Activated naive CD4-positive, alpha-beta T cell treated with Interleukin-2 at 50 U/mL for 16 hours (primary cell): Measurements from ENCODE around the gene LRRC45.

Experiments used
- DNase-seq: peaks from one replicate; pipeline ENCODE4 v3.0.0-alpha.2; 2020

The LRRC45 gene

DNA sequence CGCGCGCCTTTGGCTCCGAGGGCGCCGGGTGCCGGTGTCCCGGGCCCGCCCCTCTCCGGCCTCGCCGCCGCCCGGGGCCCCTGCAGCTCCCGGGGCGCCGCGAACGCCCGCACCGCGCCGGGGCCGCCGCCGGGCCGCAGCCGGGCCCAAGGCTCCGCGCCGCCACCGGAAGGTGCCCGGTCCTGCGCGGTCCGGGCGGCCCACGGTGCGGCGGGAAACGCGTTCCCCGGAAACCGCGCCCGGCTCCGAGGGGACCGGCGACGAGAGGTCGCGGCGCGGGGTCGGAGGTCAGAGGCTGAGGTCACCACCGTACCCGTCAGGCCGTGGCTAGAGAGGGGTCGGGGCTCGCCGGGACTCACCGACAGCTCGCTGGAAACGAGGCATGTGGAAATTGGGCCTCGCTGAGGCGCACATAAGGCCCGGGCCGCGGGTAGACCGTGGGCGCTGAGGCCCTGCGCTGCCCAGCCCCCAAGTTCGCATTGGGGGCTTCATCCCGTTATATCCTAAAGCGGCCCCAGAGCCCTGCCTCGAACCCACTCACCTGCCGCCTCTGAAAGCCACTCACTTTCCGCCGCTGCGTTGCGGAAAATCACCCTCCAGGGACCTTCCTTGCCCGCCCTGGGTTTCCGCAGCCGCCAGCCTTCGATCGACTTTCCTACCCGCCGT, 42.7 kb downstream of the LRRC45 start, which contains the start of gene DUS1L:
DUS1L (minus strand) TSS at position 167 of the 666 bp plus-strand sequence. CDS start 745 bp downstream, outside the sequence.
- DNase-seq: peak; percentile 72

DNA sequence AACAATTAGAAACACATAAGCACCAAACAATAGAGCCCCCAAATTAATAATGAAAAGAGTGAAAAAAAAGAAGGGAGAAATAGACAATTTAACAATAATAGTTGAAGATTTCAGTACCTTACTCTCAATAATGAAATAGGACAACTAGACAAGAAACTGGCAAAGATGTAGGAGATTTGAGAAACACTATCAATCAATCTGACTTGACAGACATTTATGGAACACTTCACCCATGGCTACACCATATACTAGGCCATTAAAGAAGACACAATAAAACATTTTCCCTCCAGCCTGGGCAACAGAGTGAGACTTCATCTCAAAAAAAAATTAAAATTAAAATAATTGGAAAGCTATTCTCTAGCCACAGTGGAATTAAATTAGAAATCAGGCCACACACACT, 47.5 kb downstream of the LRRC45 start:
- no peak for DNase-seq

DNA sequence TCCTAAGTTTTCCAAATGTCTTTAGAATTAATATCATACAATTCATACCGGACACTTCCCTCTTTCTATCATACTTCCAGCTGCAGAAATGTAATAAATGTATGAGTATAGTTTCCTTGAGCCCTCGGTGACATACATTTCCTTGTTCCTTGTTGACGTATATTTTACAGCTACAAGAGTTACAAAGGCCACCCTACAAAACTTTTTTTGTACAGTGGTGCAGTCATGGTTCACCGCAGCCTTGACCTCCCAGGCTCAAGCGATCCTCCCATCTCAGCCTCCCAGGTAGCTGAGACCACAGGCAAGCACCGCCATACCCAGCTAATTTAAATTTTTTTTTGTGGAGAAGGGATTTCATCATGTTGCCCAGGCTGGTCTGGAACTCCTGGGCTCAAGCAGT, 49.7 kb downstream of the LRRC45 start:
- DNase-seq: no peak

DNA sequence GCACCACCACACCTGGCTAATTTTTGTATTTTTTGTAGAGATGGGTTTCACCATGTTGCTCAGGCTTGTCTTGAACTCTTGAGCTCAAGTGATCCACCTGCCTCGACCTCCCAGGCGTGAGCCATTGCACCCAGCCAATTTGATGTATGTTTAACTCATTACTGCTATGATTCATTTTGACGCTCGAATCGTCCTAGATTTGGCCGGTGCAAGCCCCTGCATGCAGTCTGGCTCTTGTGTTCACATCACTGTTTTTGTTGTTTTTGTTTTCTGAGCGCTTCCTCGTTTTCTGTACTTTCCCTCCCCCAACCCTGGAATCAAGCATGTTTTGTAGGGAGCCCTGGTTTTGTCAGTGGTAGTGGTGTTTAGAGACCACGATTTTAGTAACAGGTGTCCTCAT, 50.3 kb downstream of the LRRC45 start:
- no peak for DNase-seq

DNA sequence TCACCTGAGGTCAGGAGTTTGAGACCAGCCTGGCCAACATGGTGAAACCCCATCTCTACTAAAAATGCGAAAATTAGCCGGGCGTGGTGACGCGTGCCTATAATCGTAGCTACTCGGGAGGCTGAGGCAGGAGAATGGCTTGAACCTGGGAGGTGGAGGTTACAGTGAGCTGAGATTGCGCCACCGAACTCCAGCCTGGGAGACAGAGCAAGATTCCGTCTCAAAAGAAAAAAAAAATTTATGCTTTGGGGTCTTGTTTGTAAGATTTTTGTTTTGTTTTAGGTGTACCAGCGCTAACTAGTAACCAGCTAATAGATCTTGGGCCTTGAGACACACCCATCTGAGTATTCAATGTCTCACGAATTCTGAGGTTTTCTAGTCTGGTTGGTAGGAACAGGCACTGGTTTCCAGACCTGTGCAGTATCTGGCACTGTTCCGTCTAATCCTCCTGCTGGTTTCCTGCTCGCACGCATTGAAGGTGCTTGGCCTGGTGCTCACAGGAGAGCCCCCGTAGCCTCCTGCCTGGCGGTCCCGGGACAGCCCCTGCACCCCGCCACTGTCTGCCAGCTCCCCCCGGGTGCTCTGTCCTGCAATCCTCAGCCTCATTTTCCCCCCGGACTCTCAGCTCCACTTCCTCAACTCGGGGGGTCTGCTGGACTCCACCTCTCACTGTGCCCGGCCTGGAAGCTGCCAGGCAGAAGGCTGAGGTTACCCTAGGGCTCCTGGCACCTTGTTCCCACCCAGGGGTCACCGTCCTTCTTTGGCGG, 53.1 kb downstream of the LRRC45 start:
- DNase-seq: no peak

DNA sequence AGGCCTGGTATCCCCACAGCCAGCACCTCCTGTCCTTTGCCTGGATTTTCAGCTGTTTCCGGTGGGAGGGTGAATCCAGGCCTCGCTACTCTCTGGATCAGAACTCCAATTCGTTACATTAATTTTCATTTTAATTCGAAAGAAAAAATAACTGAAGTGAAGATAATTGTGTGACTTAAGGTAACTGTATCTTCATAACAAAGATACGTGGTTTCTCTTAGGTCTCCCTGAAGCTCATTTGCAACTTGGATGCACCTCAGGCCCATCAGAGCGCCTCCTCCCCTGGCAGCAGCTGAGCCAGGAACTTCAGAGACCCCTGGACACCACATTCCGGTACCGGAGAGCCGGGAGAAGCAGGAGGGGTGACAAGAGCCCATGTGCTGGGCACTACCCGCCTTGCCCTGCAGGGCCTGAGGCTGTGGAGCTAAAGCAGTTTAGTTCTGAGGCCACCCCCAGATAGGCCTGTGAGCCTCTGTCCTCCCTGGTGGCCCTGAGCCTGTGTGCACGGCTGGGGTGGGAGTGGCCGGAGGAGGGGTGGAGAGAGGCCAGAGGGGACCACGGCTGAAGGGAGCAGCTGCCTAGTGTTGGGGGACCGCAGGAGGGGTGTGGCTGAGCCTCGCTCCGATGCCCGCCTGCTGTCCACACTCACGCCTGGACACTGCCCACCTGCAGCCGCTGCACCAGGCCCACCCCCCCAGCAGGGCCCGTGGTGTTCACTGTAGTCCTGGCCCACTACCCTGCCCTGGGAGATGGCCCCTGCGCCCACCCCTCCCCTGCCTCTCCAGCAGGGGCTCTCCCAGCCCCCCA, 53.9 kb downstream of the LRRC45 start:
- no peak for DNase-seq

DNA sequence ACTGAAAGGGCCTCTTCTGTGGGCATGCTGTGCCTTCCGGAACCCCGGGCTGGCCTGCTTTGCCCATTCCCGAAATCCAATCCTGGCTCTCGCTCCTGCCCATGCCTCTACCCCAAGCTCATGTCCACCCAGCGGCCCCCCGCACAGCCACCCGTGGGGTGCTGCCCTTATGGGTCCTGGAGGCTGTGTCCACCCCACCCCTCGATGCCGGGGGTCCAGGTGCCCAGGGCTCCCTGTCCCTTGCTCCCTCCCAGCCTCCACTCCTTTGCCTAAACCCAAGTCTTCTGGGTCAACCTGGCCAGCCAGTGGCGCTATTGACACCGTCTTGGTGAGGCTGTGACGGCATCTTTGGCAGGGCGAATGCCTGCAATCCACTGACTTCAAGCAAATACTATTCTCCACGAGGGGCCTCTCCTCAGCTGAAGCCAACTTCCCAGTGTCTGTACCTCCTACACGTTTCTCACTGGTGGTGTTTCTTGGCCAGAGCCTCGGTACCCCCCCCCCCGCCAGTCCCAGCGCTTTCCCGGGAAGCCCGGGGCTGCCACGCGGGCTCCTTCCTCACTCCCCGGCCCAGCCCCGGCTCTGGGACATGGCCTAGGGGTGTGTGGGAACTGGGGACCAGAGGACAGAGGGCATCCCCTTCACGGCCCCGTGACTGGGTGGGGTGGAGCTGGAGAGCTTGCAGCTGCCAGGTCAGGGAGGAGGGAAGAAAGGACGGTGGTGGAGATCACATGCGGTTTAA, 54.7 kb downstream of the LRRC45 start:
- no peak for DNase-seq

DNA sequence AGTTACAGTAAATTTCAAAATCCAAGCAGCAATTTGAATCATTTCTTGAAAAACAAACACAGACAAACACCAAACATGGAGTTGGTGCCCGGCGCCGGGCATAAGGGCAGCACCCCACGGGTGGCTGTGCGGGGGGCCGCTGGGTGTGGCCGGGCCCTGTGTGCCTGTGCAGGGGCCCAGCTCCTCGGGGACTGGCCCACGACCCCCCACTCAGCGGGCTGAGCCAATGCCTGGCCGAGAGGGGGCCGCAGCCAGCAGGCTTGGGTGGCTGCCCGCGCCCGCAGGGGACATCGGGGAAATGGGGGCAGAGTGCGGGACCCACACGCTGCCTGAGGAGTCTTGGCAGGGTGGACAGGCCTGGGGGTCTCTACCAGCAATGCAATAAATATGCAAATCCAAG, 55.3 kb downstream of the LRRC45 start:
- DNase-seq: no peak

DNA sequence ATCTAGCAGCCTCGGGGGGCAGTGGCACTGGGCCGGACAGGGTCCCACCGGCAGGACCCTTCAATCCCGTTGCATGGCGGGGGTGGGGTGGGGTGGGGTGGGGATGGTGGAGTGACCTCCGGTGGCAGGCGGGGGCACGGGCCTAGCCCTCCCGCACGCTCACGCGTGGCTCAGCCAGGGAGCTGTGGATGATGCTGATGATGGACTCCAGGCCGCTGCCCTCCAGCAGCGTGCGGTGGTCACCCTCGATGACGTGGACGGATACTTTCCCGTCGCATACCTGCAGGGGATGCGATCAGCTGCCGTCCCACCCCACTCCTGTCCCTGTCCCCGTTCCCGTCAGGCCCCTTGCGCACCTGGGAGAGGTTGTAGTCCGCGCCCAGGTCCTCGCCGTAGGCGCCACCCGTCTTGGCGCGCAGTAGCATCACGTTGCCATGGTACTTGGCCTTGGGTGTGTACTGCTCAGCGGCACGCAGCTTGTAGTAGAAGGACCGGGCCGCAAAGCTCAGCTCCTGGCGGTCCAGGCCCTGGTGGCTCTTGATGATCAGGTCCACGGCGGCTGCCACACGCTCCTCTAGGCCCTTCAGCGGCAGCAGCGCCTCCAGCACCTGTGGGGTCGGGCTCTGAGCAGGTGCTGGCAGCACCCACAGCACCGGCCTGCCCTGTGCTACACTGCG, 56.0 kb downstream of the LRRC45 start:
- DNase-seq: no peak

DNA sequence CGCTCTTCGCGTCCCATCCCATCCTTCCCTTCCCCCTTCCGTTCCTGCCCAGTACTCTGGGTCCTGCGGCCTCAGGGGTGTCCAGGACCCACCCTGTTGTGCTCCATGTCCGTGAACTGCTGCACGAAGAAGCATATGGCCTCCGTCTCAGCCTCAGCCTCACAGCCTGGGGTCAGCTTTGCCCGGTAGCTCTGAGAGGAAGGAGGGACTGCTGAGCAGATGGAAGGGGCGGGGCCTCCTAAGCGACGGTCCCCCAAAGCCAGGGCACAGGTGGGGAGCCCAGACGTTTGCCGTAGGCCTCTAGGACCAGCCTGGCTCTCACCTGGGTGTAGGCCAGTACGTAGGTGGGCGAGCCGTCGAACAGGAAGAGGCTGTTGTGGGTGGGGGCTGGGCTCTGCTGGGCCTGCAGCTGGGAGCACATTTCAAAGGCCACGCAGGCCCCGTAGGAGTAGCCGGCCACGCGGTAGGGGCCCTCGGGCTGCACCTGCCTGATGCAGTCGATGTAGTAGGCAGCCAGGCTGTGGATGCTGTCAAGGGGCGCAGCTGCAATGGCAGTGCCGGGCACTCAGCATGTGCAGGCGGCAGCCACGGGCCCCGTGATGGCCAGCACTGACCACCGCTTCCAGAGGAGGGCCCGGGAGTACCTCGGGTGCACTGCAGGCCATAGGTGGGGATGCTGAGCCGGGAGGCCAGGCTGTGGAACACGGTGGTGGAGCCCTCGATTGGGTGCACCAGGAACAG, 57.1 kb downstream of the LRRC45 start:
- no peak for DNase-seq
